Measurements from ENCODE around the gene ARHGEF4.

The ARHGEF4 gene

GRCh38 chr2:130819226-130819607 lies 17.5 kb upstream of the ARHGEF4 start:
- no peak for DNase-seq

GRCh38 chr2:130819608-130820278 lies 17.0 kb upstream of the ARHGEF4 start:
- no peak for DNase-seq

GRCh38 chr2:130820279-130820861 lies 16.3 kb upstream of the ARHGEF4 start:
- DNase-seq = no peak

- no peak for DNase-seq
These were observed 14.8 kb upstream of the ARHGEF4 start for GRCh38 chr2:130821867-130822266.

GRCh38 chr2:130822766-130823165 lies 13.9 kb upstream of the ARHGEF4 start:
- no peak for DNase-seq

- DNase-seq = no peak
These were observed 13.4 kb upstream of the ARHGEF4 start for GRCh38 chr2:130823171-130823885.

GRCh38 chr2:130823886-130824491 lies 12.7 kb upstream of the ARHGEF4 start:
- no peak for DNase-seq

- no peak for DNase-seq
These were observed 12.1 kb upstream of the ARHGEF4 start for GRCh38 chr2:130824492-130825061.

GRCh38 chr2:130825231-130825965 lies 11.3 kb upstream of the ARHGEF4 start:
- DNase-seq = no peak

GRCh38 chr2:130825966-130826253 lies 10.8 kb upstream of the ARHGEF4 start:
- no peak for DNase-seq

- DNase-seq = no peak
These were observed 10.3 kb upstream of the ARHGEF4 start for GRCh38 chr2:130826419-130826818.

- no peak for DNase-seq
These were observed 9.8 kb upstream of the ARHGEF4 start for GRCh38 chr2:130826821-130827501.

- no peak for DNase-seq
These were observed 9.0 kb upstream of the ARHGEF4 start for GRCh38 chr2:130827502-130828251.

- no peak for DNase-seq
These were observed 8.3 kb upstream of the ARHGEF4 start for GRCh38 chr2:130828461-130828860.

- DNase-seq = no peak
These were observed 7.7 kb upstream of the ARHGEF4 start for GRCh38 chr2:130829015-130829414.

- no peak for DNase-seq
These were observed 6.2 kb upstream of the ARHGEF4 start for GRCh38 chr2:130830538-130830937.

GRCh38 chr2:130831356-130831755 lies 5.4 kb upstream of the ARHGEF4 start:
- no peak for DNase-seq

- DNase-seq = no peak
These were observed 4.3 kb upstream of the ARHGEF4 start for GRCh38 chr2:130832296-130832940.

GRCh38 chr2:130834091-130834930 lies 2.4 kb upstream of the ARHGEF4 start:
- no peak for DNase-seq
